Measurements from ENCODE around the gene EIF4B.
A peak's percentile ranks its signal among the peaks of the same experiment; 100 is the strongest.
"Not testable (repeated sequence)": the region's sequence is repeated elsewhere in the genome, so short reads cannot be mapped to it uniquely, and the experiment has no call there.

EIF4B gene

GRCh38 chr12:53005986-53006809 lies at the start of gene EIF4B:
TSS of gene EIF4B (plus strand) at chr12:53006456. CDS start at chr12:53006484, 28 bp downstream.
- peak; percentile 99 for DNase-seq (ENCODE audit: low spot score)

GRCh38 chr12:52956987-52957386 lies 49.3 kb upstream of the EIF4B start:
- no peak for DNase-seq (ENCODE audit: low spot score)

- no peak for DNase-seq (ENCODE audit: low spot score)
These were observed 41.5 kb upstream of the EIF4B start for GRCh38 chr12:52964556-52965336.

- DNase-seq (ENCODE audit: low spot score), result no peak
These were observed 40.9 kb upstream of the EIF4B start for GRCh38 chr12:52965337-52965731.

- DNase-seq (ENCODE audit: low spot score), result no peak
These were observed 37.0 kb upstream of the EIF4B start for GRCh38 chr12:52969166-52969795.

DNA sequence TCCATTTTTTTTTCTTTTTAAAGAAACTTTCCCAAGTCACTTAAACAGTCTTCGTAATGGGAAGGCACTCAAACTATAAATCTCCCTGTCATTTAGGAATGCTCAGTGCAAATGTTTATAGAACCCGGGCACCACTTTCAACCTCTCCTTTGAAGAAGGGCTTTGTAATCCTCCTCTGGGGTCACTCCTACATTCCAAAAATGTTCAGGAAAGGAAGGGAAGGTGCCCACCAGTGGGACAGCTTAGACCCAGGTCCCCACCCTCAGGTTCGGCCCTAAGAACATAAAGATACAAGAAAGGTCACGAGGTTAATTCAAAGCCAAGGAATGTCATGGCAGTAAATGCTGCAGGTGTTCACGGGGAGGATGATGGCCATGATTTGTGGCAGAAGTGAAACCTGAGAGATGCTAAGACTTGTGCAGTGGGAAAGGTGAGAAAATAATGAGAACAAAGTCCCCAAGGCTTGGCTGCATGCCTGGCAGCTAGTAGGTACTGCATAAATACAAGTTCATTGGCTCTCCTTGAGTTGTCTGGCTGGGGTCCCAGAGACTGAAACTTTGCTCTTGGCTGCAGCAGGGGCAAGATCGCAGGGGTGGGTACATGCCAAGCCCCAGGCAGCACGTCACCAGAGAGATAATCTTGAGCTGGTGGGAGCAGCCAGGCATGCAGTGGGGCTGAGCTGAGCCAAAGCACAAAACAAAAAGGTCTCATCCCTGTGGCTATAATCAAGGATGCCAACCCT lies 36.3 kb upstream of the EIF4B start:
- DNase-seq (ENCODE audit: low spot score), result no peak

DNA sequence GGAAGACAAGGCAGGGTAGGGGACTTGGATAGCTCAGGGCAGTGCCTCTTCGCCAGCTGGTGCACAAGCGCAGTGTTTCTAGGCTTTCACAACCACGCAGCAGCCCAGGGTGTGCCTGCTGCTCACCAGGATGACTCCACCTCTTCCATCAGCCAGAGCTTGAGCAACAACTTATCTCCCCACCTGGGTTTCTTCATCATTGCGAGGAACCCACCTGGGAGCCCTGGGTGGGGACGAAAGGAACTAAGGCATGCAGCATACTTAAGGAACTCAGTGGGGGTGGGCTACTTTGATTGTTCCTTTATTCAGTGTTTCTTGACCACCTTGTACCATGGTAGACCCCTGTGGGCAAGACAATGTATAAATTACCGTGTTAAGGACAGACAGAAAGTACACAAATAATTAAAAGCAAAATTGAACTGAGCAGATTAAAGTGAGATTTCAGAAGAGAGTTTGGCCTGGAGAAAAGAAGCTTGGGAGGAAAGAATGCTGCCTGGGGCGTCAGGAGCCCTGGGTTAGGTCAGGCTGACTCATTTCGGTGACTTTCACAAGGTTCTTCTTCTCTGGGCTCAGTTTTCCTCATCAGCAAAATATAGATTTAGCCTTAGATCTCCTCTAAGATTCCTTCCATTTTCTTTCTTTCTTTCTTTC lies 34.5 kb upstream of the EIF4B start:
- DNase-seq (ENCODE audit: low spot score), result no peak

DNA sequence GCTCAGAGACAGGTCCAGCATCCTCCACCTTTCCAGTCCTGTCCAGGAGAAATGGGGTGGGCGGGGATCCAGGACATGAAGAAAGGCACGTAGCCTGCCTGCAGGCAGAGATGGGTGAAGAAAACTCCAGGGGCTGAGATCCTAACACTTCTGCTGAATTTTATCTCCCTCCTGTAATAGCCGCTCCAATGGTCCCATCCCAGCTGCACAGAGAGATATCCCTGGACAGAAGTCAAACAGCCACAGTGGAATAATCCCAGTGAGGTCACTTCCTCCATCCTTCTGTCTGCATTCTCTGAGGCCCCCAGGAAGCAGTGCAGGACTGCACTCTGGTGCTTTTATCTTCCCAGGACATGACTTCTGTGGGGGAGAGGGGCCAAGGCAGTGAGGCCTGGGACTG lies 31.1 kb upstream of the EIF4B start:
- no peak for DNase-seq (ENCODE audit: low spot score)

DNA sequence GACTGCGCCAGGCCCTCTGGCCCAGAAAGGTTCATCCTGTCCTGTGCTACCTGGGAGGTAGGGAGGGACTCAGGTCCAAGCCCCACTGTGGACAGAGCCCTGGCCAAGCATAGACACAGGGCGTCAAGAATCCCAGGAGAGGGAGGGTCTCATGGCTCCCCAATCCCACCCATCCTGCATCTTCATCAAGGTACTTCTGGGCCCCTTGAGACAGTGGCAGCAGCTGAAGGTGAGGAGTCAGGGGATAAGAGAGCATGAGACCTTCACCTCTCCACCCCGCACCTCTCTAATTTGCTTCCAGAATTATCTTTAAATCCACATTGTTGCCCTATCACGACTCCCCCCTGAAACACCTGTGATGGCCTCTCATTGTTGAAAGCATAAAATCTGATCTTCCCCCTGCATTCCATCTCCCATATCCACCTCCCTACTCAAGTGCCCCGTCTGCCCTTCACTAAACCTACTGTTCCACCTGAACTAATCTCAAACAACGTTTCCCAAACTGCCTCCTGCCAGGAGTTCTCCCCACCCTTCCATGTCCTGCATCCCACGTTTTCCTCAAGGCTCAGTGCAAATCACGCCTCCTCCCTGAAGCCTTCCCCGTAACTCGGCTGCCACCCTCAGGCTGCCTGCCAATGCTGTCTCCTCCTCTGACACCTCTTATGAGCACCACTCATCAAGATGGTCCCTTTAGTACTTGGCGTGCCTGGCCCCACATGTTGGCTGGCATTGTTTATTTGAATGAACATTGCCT lies 30.3 kb upstream of the EIF4B start:
- no peak for DNase-seq (ENCODE audit: low spot score)

DNA sequence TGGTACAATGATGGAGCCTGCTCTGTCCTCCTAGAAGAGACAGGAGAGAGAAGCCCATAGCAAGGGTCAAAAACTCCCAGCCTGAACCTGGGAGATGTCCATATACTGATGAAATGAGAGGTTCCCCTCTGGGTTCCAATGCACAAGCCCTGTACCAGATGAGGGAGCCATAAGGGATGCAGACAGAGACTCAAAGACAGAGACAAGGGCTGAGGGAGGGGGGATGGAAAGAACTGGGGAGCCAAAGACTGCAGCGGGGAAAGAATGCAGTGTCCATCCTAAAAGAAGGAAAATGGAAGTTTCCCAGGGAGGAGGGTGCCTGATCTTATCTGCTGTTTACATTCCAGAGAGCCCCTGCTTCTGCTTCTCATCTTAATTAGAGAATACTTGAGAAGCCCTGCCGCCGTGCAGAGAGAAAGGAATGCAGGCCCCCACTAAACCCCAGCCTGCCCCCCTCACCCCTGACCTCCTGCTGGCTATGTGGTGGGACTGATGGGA lies 29.6 kb upstream of the EIF4B start:
- no peak for DNase-seq (ENCODE audit: low spot score)

DNA sequence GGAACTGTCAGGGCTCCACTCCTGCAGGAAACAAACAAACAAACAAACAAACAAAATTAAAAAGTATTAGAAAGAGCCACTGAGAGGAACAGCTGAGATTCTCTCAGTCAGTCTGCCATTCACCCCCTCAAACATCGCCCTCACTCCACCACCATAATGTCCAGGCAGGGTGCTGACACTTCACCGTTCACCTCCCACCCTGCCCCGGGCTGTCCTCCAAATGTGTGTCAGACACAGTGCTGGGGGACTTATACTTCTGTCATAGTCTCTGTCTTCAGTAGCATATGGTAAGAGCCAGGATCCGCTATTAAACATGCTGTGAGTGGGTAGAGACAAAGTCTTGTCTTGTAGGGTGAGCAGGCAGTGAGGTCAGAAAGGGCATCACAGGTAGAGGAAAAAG lies 29.1 kb upstream of the EIF4B start:
- DNase-seq (ENCODE audit: low spot score), result no peak

GRCh38 chr12:52980096-52980649 lies 26.1 kb upstream of the EIF4B start:
- no peak for DNase-seq (ENCODE audit: low spot score)

- peak; percentile 88 for DNase-seq (ENCODE audit: low spot score)
These were observed 25.4 kb upstream of the EIF4B start for GRCh38 chr12:52980650-52981423.

DNA sequence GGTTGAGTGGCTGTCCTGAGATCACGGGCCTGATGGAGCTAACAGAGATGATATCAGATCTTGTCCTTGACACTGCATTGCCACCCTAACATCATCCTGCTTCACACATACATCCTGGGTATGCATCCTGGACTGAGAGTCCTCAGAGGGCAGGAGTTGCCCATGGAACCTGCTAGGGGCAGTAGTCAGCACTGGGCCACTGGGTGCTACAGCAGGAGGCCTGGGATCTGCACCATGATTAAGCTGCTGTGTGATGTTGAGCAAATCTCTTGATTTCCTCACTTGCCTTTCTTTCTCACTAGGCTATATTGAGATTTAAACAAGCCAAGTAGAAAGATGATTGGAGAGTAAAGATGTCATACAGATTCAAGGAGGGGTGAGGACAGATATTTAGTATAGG lies 22.1 kb upstream of the EIF4B start:
- no peak for DNase-seq (ENCODE audit: low spot score)

DNA sequence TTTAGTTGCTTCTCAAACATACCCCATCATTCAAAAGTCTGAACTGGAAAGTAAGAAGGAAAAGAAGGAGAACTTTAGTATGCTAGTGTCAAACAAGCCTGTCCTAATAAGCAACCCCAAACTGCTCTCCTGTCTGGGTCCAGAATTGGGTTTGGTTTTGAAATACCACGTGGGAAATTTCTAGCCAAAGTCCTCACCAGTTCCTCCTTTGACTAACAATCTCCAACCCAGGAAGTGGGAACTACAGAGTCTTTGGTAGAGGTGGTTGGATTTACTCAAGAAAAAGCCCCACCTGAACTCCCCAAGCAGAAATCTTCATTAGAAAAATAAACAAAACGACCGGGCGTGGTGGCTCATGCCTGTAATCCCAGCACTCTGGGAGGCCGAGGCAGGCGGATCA lies 17.4 kb upstream of the EIF4B start:
- no peak for DNase-seq (ENCODE audit: low spot score)

DNA sequence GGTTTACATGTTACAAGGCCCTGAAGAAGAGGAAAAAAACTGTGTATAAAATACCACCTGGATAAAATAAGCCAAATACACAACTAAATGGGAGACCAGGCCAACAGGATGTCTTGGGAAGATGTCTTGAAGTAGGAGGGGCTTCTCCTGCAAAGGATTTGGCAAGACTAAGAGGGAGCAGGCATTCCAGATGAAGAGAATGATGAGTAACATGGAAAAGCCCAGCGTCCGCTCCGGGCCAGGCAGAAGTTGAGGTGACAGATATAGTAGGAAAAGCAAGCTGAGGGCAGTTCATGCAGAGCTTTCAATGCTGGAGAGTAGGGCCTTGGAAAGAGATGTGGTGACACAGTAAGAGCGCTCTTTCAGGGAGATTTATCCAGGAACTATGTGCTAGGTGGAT lies 16.1 kb upstream of the EIF4B start:
- no peak for DNase-seq (ENCODE audit: low spot score)

- DNase-seq (ENCODE audit: low spot score), result not testable (repeated sequence)
These were observed 14.0 kb upstream of the EIF4B start for GRCh38 chr12:52992240-52992639.

- no peak for DNase-seq (ENCODE audit: low spot score)
These were observed 13.3 kb upstream of the EIF4B start for GRCh38 chr12:52992699-52993557.

DNA sequence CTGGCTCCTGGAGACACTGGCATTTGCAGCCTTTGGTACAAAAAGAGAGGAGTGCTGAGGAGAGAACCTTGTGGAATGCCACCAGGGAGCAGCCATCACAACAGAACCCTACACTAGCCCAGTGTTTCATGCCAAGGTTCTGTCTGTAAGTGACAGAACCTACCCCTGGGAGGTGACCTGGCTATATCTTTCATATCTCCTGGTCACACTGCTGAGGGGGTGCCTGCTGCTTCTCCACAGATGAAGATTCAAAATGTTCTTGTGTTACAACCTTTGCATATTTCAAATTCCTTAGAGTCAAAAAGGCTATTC lies 12.7 kb upstream of the EIF4B start:
- DNase-seq (ENCODE audit: low spot score), result no peak

All from activated CD4-positive, alpha-beta T cell treated with anti-CD3 and anti-CD28 coated beads, Interleukin-2, Interleukin-4, amounts not matched to agents 100 ng/mL and 50 ng/mL, durations not matched to agents 16 hours and 8 hours (primary cell).